Activated T-cell treated with anti-CD3 and anti-CD28 coated beads, Interleukin-2, amount 50 U/mL, for 24 hours (primary cell): Measurements from ENCODE around the gene FHAD1.

ENCODE experiments used
- DNase-seq: peaks from one replicate; pipeline ENCODE4 v3.0.0-alpha.2; 2020
- H3K27ac Mint-ChIP-seq: 2 replicates; pipeline ENCODE4 v1.8.0; 2020; ENCODE audit warnings: mild to moderate bottlenecking, mixed read lengths
- H3K27me3 Mint-ChIP-seq: 2 replicates; pipeline ENCODE4 v1.8.0; 2020; ENCODE audit warnings: mixed read lengths
- H3K36me3 Mint-ChIP-seq: 2 replicates; pipeline ENCODE4 v1.8.0; 2020; ENCODE audit warnings: low read depth, mixed read lengths
- H3K4me1 Mint-ChIP-seq: 2 replicates; pipeline ENCODE4 v1.8.0; 2020; ENCODE audit warnings: low read depth, mixed read lengths
- H3K4me3 Mint-ChIP-seq: 2 replicates; pipeline ENCODE4 v1.8.0; 2020; ENCODE audit warnings: mild to moderate bottlenecking, moderate library complexity, mixed read lengths
- H3K9me3 Mint-ChIP-seq: 2 replicates; pipeline ENCODE4 v1.8.0; 2020; ENCODE audit warnings: mixed read lengths

The FHAD1 gene

GRCh38 chr1:15212216-15212953, 34.6 kb upstream of the FHAD1 start:
- H3K27ac Mint-ChIP-seq = no peak overlapping the region
- no peak overlapping the region for H3K4me3 Mint-ChIP-seq
- H3K27me3 Mint-ChIP-seq = peaks cover 14% of the 10 kb centered on the region
- DNase-seq = no peak
- H3K9me3 Mint-ChIP-seq = no peaks in the 10 kb centered on the region
- H3K36me3 Mint-ChIP-seq = no peaks in the 10 kb centered on the region
- H3K4me1 Mint-ChIP-seq = no peaks in the 10 kb centered on the region

GRCh38 chr1:15212954-15213291, 34.1 kb upstream of the FHAD1 start:
- no peaks in the 10 kb centered on the region for H3K36me3 Mint-ChIP-seq
- no peak overlapping the region for H3K27ac Mint-ChIP-seq
- no peak overlapping the region for H3K4me3 Mint-ChIP-seq
- peaks cover 19% of the 10 kb centered on the region for H3K27me3 Mint-ChIP-seq
- no peak for DNase-seq
- H3K4me1 Mint-ChIP-seq = no peaks in the 10 kb centered on the region
- no peaks in the 10 kb centered on the region for H3K9me3 Mint-ChIP-seq

GRCh38 chr1:15213341-15213821, 33.6 kb upstream of the FHAD1 start:
- Mint-ChIP-seq H3K27ac (no peak overlapping the region), H3K4me3 (no peak overlapping the region), H3K4me1 (no peaks in the 10 kb centered on the region), H3K9me3 (no peaks in the 10 kb centered on the region), H3K36me3 (no peaks in the 10 kb centered on the region), H3K27me3 (peaks cover 23% of the 10 kb centered on the region)
- DNase-seq = no peak

GRCh38 chr1:15214527-15214926, 32.5 kb upstream of the FHAD1 start:
- DNase-seq = no peak
- Mint-ChIP-seq H3K4me1 (peaks cover 2% of the 10 kb centered on the region), H3K27ac (no peak overlapping the region), H3K36me3 (no peaks in the 10 kb centered on the region), H3K9me3 (no peaks in the 10 kb centered on the region), H3K27me3 (peaks cover 31% of the 10 kb centered on the region), H3K4me3 (no peak overlapping the region)

- DNase-seq = no peak
- Mint-ChIP-seq H3K4me3 (no peak overlapping the region), H3K27ac (no peak overlapping the region), H3K9me3 (no peaks in the 10 kb centered on the region), H3K36me3 (no peaks in the 10 kb centered on the region), H3K4me1 (peaks cover 2% of the 10 kb centered on the region), H3K27me3 (peaks cover 33% of the 10 kb centered on the region)
These were observed 31.9 kb upstream of the FHAD1 start for GRCh38 chr1:15215116-15215515.

GRCh38 chr1:15217654-15218053, 29.4 kb upstream of the FHAD1 start:
- H3K4me1 Mint-ChIP-seq = peaks cover 2% of the 10 kb centered on the region
- H3K4me3 Mint-ChIP-seq = no peak overlapping the region
- no peak for DNase-seq
- no peaks in the 10 kb centered on the region for H3K36me3 Mint-ChIP-seq
- H3K27ac Mint-ChIP-seq = no peak overlapping the region
- H3K27me3 Mint-ChIP-seq = peaks cover 40% of the 10 kb centered on the region
- no peaks in the 10 kb centered on the region for H3K9me3 Mint-ChIP-seq

- no peaks in the 10 kb centered on the region for H3K9me3 Mint-ChIP-seq
- DNase-seq = no peak
- no peaks in the 10 kb centered on the region for H3K36me3 Mint-ChIP-seq
- no peak overlapping the region for H3K4me3 Mint-ChIP-seq
- no peak overlapping the region for H3K27ac Mint-ChIP-seq
- peaks cover 36% of the 10 kb centered on the region for H3K27me3 Mint-ChIP-seq
- H3K4me1 Mint-ChIP-seq = peaks cover 2% of the 10 kb centered on the region
These were observed 28.4 kb upstream of the FHAD1 start for GRCh38 chr1:15218287-15219279.

- Mint-ChIP-seq H3K4me3 (no peak overlapping the region), H3K4me1 (peaks cover 2% of the 10 kb centered on the region), H3K27ac (no peak overlapping the region), H3K27me3 (peaks cover 36% of the 10 kb centered on the region), H3K36me3 (no peaks in the 10 kb centered on the region), H3K9me3 (no peaks in the 10 kb centered on the region)
- no peak for DNase-seq
These were observed 27.6 kb upstream of the FHAD1 start for GRCh38 chr1:15219280-15220023.

- no peak overlapping the region for H3K4me3 Mint-ChIP-seq
- no peaks in the 10 kb centered on the region for H3K9me3 Mint-ChIP-seq
- peaks cover 40% of the 10 kb centered on the region for H3K27me3 Mint-ChIP-seq
- no peak for DNase-seq
- no peak overlapping the region for H3K27ac Mint-ChIP-seq
- peaks cover 2% of the 10 kb centered on the region for H3K4me1 Mint-ChIP-seq
- no peaks in the 10 kb centered on the region for H3K36me3 Mint-ChIP-seq
These were observed 27.0 kb upstream of the FHAD1 start for GRCh38 chr1:15220024-15220392.

- Mint-ChIP-seq H3K4me1 (peaks cover 2% of the 10 kb centered on the region), H3K27ac (no peak overlapping the region), H3K9me3 (no peaks in the 10 kb centered on the region), H3K4me3 (no peak overlapping the region), H3K36me3 (no peaks in the 10 kb centered on the region), H3K27me3 (peaks cover 40% of the 10 kb centered on the region)
- no peak for DNase-seq
These were observed 26.1 kb upstream of the FHAD1 start for GRCh38 chr1:15220825-15221431.

- Mint-ChIP-seq H3K9me3 (no peaks in the 10 kb centered on the region), H3K4me3 (no peak overlapping the region), H3K27ac (no peak overlapping the region), H3K4me1 (peaks cover 2% of the 10 kb centered on the region), H3K27me3 (peaks cover 33% of the 10 kb centered on the region), H3K36me3 (no peaks in the 10 kb centered on the region)
- no peak for DNase-seq
These were observed 24.2 kb upstream of the FHAD1 start for GRCh38 chr1:15222653-15223303.

- no peaks in the 10 kb centered on the region for H3K9me3 Mint-ChIP-seq
- peaks cover 18% of the 10 kb centered on the region for H3K27me3 Mint-ChIP-seq
- H3K4me3 Mint-ChIP-seq = no peak overlapping the region
- no peak for DNase-seq
- no peak overlapping the region for H3K27ac Mint-ChIP-seq
- H3K36me3 Mint-ChIP-seq = no peaks in the 10 kb centered on the region
- H3K4me1 Mint-ChIP-seq = no peaks in the 10 kb centered on the region
These were observed 22.7 kb upstream of the FHAD1 start for GRCh38 chr1:15224259-15224869.

GRCh38 chr1:15224974-15225373, 22.0 kb upstream of the FHAD1 start:
- Mint-ChIP-seq H3K27me3 (peaks cover 18% of the 10 kb centered on the region), H3K9me3 (no peaks in the 10 kb centered on the region), H3K4me3 (no peak overlapping the region), H3K4me1 (no peaks in the 10 kb centered on the region), H3K27ac (no peak overlapping the region), H3K36me3 (no peaks in the 10 kb centered on the region)
- no peak for DNase-seq
